NCI-H2196 treated with DMSO at 0.1 percent for 48 hours (cell line): Measurements from ENCODE around the gene NDUFAF7.
"Not testable (repeated sequence)": the region's sequence is repeated elsewhere in the genome, so short reads cannot be mapped to it uniquely, and the experiment has no call there.

Source experiments
- DNase-seq: peaks from one replicate; lab custom pipeline; 2025; ENCODE audit not compliant: unreplicated experiment; lab: John Stamatoyannopoulos, UW

The NDUFAF7 gene

DNA sequence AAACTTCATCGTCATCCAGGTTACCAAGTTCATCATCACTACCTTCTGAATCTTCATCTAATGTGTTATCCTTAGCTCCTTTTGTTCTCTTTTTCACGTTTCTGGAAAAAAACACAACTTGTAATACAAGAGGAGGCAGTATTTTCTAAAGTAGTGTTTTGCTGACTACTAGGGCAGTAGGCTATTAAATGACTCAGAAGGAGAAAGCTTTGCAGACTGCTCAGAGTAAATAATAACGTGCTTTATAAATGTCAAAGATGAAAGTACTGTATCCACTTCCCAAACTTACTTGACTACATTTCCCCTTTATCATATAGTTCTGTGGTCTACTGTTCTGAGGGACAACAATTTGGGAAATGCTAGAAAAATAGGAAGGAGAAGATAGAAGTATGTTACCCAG, 19.5 kb upstream of the NDUFAF7 start:
- DNase-seq = no peak

DNA sequence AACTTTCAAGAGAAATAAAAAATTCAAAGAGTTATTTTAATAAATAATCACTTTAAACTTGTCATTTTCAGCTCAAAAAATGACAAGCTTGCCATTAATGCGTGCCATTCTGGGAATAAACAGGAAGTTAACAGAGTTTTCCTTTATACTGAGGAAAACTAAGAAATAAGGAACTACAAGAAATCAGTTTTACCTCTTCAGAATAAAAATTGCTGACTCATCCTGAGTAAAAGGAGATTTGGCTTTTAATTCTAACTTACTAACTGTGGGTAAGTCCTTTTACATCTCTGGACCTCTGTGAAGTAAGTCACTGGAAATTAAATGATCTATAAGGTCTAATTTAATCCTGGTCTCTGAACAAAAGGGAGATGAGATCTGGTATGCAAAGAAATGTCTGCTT, 16.2 kb upstream of the NDUFAF7 start:
- DNase-seq = no peak

DNA sequence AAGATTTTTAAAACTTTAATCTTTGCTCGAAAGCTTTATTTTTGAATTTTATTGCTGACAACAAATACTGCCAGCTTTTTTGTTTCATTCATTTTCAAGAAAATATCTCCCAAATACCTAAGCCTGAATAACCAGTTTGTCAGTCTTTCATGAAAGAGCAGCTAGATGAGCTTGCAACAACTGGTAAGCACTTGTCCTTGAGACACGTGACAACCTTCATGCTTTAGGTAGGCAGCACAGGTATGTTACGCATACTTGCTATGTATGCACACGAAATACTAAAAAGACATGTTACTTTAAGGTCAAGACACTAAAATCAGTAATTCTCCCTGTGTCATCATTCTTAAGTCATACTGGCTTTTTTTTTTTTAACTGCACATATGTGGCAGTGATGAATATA, 12.4 kb upstream of the NDUFAF7 start:
- DNase-seq = no peak

DNA sequence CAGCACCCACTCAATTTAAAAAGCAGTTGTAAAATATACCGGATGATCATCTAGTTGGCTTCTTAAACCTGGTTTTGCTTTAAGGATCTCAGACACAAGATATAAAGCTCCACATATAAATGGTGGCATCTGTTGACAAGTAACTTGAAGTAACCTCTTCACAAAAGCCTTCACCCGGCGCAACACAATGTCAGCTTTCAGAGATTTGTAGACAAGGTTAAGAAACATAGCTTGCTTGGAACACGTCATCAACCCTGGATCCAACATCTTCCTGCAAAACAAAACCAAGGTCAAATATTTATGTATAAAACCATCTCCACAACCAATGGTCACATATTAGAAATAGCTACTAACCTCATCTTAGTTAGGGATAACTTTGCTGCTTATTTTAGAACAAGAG, 8.3 kb upstream of the NDUFAF7 start:
- no peak for DNase-seq

DNA sequence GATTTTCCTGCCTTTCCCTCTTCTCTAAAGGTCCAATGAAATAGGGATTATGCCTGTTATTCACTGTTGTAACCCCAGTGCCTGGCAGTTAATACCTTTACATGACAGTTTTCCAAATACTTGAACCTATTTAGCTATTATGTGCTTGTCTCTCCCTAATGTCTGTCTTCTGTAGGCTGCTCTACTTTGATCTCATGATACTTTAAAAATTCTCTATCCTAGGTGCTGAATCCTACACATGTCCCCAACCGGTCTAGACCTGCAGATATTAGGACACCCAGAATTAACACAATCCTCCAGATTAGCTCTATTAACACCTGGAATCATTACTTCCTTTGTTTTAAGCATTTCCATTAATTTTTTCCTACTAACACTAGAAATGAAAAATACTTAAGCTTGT, 7.4 kb upstream of the NDUFAF7 start:
- no peak for DNase-seq

DNA sequence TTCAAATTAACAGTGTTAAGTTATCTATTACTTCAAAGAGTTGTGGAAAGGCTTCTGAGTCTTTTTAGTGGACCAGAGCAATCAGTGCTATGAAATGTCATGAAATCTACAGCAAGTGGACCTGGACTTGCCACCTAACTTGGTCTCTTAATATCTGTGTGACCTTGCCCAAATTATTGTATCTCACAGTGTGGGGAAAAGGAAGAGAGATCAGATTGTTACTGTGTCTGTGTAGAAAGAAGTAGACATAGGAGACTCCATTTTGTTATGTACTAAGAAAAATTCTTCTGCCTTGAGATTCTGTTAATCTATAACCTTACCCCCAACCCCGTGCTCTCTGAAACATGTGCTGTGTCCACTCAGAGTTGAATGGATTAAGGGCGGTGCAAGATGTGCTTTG, 6.3 kb upstream of the NDUFAF7 start:
- not testable (repeated sequence) for DNase-seq

DNA sequence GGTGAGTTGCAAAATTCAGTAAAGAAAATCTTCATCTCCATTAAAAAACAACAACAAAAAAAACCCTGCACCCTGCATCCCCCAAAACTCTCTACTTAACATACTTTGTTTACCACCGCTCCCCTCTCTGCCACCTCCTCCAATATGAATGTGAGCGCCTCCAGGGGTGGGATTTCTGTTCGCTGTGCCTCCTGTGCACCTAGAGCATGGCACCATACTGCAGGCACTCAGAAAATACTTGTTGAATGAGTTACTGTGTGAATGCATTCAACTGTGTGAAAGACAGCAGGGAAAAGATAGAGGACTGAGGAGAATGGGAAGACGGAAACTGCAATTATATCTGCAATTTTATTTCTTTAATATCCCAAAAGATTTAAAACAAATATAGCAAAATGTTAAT, 4.6 kb upstream of the NDUFAF7 start:
- no peak for DNase-seq

DNA sequence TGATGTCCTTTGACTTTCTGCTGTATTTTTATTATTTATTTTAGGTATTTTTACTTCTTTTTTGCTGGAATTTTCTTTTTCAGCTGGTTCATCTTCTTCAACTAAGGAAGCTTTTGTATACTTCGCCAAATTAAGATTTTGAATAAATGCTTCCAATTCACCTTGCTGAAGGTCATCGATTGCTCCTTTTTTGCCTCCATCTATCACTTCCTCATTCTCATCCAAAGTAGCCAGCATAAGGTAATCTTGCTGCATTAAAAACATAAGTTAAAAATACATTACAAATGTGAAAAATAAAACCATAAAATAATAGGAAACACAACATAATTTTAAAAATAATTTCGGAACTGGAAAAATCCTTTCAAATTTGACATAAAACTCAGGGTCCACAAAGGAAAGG, 2.7 kb upstream of the NDUFAF7 start:
- DNase-seq = no peak

DNA sequence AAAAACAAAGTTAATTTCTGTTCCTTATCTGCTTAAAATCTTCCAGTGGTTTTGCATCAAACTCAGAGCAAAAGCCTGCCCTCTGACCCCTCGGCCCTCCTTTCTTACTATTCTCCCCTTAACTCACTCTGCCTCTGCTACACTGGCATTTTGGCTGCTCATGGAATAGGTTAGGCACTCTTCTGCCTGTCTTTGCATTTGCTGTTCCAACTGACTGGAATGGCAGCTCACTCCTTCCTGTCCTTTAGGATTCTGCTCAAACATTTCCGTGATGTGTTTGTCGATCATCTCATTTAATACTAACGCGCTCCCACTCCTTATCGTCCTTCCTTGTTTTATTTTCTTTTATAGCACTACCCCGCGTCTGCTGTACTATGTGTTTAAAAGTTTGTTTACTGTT, 877 bp upstream of the NDUFAF7 start:
- DNase-seq = no peak

DNA sequence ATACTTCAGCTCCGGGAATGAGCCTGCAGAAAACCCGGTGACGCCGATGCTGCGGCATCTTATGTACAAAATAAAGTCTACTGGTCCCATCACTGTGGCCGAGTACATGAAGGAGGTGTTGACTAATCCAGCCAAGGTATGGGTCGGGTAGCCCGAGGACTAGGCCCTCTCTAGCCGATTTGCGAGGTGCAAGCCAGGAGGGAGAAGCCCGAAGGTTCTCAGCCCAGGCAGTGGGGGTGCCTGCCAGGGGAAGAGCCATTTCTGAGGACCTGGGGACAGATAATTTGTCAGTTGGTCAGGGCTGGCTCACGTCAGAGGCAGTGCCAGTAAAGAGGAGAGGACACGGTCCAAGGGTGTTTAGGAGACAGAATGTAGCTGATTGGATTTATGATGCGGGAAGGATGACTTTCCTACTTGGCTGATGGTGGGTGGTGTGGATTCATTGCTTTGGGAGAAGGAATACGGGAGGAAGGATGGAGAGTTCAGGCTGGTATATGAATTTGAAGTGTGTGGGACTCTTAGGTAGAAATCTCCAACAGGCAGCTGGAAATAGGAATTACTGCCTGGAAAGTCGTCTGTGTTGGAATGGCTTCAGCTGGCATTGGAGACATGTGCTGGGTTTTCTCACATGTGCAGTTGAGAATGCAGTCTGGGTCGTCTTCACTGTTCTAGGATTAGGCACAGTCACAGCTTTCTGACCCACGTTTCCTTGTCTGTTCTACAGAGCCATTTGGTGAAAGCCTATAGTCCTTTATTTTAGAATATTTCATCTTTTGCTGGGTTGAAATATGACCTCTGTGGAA, 874 bp downstream of the NDUFAF7 start:
- no peak for DNase-seq

DNA sequence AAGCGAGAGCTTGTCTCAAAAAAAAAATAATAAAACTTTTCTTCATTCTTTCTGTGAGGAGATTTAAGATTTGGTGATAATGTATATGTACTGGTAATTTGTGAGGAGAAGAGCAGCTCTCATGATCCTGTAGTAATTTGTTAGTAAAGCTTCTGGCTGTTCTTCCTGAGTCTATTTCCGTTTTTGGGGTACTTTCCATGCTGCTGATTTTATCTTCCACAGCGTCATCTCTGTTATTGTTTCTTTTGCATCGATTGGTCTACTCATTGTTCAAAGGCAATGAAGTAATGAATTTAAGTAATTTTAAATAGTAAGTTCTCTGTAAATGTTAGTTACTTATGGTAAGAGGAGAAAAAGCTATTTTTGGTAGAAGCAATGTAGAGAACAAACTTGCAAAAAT, 12.0 kb downstream of the NDUFAF7 start:
- DNase-seq = no peak

DNA sequence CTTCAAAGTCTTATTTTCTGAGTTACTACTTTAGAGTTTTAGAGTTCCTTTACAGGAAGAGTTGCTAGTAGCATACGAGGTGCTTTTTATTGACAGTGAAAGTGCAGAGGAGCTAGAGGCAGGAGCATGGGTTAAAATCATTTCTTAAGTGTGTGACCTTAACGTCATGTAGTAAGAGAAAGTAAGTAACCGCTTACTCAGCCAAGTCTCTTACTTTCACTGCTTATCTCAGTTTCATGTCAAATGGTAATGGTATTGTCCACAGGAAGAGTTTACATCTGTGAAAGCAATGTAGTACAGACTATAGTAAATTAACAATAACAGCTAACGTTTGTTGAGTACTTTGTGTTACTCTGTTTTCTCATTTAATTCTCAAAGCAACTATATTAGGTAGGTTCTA, 12.6 kb downstream of the NDUFAF7 start:
- no peak for DNase-seq

DNA sequence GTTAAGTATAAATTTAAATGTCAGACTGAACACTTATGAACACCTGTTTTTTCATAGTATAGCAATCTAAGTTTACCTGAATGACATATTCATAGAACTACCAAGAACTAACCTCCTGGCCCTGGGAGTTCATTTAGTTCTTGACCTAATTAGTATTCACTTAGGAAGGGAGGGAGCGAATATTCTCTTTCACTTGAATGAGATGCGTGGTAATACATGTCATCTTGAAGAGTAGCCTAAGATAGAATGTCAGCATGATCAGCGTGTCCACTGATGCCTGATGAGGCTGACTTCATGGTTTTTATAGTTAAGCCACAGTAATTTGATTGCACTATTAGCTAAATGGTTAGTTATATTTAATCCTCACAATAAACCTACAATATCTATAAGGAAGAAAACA, 13.3 kb downstream of the NDUFAF7 start:
- DNase-seq = no peak

DNA sequence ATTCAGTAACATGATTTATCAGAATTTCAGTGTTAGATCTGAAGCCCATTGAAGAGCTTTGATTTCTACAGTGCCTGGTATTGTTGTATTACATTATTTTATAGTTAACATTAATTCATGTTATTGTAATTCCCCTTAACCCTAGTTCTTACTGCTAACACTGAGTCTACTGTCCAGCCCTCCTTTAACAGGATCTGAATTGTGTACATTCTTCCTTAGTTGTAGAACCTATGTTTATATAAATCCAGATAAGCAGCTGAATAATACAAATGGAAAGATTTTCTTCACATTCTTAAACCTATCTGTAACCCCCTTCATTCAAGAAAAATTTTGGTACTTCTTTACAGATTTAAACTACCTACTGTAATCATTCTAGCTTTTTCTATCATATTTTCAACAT, 14.7 kb downstream of the NDUFAF7 start:
- no peak for DNase-seq

DNA sequence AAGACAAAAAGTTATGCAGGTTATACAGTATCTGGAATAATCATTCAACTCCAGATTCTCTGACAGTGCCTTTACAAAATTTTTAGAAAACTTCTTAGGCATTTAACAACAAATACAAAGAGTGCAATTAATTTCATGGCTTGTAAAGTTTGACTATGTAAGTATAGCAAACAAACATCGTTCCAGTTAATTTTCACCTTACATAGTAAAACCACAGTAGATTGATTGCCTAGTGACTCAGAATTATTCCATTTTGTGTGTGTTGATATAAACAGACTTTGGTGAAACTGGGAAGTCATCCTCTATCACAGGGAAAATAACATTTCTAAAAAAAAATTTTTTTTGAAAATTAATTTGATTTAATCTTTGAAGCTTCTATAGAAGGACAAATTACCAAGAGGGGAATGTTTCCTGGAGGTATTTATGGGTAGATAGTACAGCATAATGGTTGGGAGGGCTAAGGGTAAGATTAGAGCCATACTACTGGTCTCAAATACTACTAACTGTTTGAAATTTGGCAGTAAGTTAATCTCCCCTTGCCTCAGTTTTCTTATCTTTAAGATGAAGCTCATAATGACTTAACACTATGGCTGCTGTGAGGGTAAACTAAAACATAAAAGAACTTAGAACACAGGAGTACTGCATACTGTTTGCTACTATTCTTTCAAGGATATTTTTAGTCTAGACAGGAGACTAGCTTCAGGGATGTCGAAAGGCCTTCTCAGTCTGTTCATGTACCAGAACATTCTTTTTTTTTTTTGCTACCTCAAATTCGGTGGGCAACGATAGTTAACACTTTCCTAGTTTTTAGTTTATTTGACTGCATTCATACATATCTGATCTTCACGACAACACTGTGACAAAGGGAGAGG, 19.6 kb downstream of the NDUFAF7 start:
- no peak for DNase-seq

DNA sequence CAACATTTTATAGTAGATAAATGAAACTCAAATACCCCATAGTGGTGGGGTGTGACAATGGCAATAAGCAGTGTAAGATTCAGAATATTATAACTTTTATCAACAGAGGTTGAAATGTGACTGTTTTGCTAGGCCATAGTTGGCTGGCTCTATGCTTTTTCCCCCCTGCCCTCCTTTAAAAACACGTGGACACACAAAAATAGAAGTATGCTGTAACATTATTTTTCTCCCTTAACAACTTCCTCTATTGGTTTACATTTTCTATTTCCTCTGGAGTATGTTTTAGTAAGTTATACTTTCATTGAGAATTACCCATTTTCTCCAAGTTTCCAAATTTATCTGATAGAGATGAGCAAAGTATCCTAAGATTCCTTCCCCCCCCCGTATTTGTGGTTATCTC, 31.1 kb downstream of the NDUFAF7 start:
- no peak for DNase-seq

DNA sequence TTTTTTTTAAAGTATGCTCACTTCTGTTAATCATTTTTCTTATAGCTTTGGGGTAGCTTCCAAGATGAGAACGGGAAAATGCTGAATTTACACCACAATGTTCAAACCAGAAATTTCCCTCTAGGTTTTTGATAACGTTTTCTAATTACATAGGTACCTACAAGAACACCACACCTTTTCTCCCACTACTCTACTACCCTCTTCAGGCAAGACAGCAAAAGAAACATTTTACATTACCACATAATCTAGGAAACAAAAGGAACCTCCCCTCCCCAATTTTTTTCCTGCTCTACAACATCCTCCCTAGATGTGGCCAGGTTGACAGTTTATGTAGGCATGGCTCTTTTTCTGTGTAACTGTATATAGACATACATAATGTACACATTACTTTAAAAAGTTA, 32.4 kb downstream of the NDUFAF7 start:
- DNase-seq = no peak

DNA sequence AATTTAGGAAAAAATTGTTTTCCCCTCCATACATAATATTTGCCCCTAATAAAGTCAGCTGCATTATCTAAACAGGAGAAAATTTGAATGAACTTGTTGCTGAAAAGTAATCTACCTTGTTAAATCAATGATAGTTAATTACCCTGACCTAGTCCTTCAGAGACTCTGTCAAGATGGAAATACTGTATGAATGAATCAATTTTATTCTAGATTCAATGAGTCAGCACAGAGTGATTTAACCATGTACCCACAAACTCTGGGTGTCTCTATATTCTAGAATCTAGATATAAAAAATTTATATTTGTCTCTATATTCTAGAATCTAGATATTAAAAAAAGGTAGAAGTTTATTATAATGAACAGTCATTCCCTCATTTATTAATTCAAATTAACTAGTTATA, 36.2 kb downstream of the NDUFAF7 start:
- DNase-seq = no peak

DNA sequence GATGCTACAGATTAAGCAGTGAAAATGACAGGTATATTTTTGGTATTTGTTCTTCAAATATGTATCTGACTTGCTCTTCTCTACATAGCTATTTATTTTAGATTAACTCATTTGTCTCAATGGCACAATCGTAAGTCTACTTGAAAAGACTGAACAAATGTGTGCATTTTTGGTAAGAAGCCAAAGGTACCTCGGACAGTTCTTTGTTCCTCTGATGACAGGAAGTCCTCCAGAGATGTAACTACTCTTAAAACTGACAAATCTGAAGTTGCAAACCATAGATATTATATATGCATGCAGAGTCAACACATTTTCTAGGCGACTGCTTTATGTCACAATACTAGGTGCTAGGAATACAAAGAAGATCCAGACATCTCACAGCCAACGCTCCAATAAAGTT, 36.7 kb downstream of the NDUFAF7 start:
- DNase-seq = no peak

DNA sequence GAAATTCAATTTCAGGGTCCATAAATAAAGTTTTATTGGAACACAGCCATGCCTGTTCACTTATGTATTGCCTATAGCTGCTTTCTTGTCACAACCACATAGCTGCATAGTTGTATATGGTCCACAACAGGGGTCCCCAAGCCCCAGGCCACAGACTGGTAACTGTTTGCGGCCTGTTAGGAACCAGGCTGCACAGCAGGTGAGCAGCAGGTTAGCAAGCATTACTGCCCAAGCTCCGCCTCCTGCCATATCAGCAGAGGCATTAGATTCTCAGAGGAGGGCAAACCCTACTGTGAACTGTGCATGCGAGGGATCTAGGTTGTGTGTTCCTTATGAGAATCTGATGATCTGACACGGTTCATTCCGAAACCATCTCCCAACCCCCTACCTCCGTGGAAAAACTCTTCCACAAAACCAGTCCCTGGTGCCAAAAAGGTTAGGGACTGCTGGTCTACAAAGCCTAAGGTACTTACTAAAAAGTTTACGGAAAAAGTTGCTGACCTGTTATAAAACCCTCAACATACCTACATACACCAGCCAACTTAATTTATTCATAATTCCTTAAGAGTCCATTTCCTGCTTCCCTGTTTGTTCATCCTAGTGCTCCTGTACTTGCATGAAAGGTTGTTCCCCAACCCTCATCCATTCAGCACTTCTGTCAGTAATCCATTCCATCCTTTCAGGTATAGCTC, 40.1 kb downstream of the NDUFAF7 start:
- no peak for DNase-seq

DNA sequence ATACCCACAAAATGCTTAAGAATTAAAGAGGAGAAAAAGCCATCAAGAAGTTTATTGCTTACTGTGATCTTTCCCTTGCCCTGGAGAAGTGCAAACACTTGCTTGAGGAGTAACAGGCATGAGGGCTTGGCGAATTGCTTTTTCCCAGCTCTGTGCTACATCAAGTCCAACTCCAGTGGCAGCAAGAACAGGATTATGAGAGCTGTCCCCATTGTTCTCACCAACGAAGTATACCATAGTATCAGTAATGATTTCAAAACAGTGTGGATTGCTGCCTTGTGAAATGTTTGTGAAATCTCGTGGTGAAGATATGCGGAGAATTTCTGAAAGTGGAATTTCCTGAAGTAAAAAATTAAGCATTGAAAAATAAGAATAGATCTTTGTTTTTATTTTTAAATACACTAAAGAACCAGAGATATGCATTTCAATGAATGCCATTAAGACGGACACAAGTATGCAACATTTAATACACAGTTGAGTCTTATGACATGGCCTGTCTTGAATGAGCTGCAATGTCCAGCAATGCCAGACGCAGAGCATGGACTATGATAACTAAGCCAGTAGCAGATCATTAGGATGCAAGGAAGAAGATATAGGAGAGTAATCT, 43.0 kb downstream of the NDUFAF7 start:
- no peak for DNase-seq
